Tibial artery (tissue), 4 donors: ENCODE measurements around the gene KIF18B.

Source experiments
- DNase-seq, 2 donors: peaks; one replicate each; pipeline ENCODE4 v3.0.0-alpha.2; 2019
- H3K27ac ChIP-seq, 2 donors: fragments of 200-600 bp; sonication (generic) in 1 of 2; 1 replicate in 1 of 2; 2 replicates in 1 of 2; pipeline ENCODE4 v1.5.1; 2018 to 2019; ENCODE audit warnings: mild to moderate bottlenecking in 1 of 2
- H3K27me3 ChIP-seq, 2 donors: fragments of 200-600 bp; sonication (generic) in 1 of 2; one replicate each; pipeline versions ENCODE4 v1.5.1 to v1.6.0; 2016 to 2019
- H3K36me3 ChIP-seq, 3 donors: fragments of 200-600 bp; sonication (generic) in 2 of 3; one replicate each; pipeline ENCODE4 v1.5.1; 2016 to 2019; ENCODE audit warnings: mild to moderate bottlenecking in 2 of 3
- H3K4me1 ChIP-seq, 4 donors: fragments of 200-600 bp; sonication (generic) in 2 of 4; 1 replicate in 3 of 4; 2 replicates in 1 of 4; pipeline ENCODE4 v1.5.1; 2016 to 2019
- H3K4me3 ChIP-seq, 2 donors: fragments of 200-600 bp; sonication (generic) in 1 of 2; 1 replicate in 1 of 2; 2 replicates in 1 of 2; pipeline ENCODE4 v1.5.1; 2018 to 2019; ENCODE audit warnings: mild to moderate bottlenecking in 2 of 2
- H3K9me3 ChIP-seq, 3 donors: fragments of 200-600 bp; sonication (generic) in 1 of 3; one replicate each; pipeline ENCODE4 v1.5.1; 2016 to 2019
- CTCF ChIP-seq, 2 experiments: fragments of 200-600 bp in 1 of 2; fragments of 450-650 bp in 1 of 2; IDR thresholded peaks; one replicate each; pipeline ENCODE4 v1.5.1; 2017 to 2019; ENCODE audit warnings: antibody characterized with exemption in 2 of 2, mild to moderate bottlenecking in 1 of 2, moderate library complexity in 1 of 2
- intact Hi-C: fragments of 100-400 bp; cut with DNase I; formaldehyde crosslinking; loops from one replicate; pipeline ENCODE4 v1.15.0; 2023; ENCODE audit warnings: low total_unique reads

The KIF18B gene

GRCh38 chr17:44967907-44968224 is 20.3 kb upstream of the KIF18B start:
- peak overlapping the region; percentile 44 to 50 for H3K4me3 ChIP-seq

GRCh38 chr17:44967026-44967906 is 19.7 kb upstream of the KIF18B start:
- DNase-seq: no peak
- Histone ChIP-seq H3K27me3 (peaks cover 10 to 61% of the 10 kb centered on the region in 2 donors), H3K4me3 (peak overlapping the region; percentile 44 to 50), H3K9me3 (no peaks in the 10 kb centered on the region), H3K4me1 (peaks cover 0 to 39% (median 30%) of the 10 kb centered on the region in 4 donors), H3K27ac (no peak overlapping the region), H3K36me3 (no peaks in the 10 kb centered on the region)
- TF ChIP-seq CTCF (IDR thresholded peaks at IDR 0.05): no peak
- intact Hi-C loops: no loop called here

More at GRCh38 chr17:44967907-44968224, 20.3 kb upstream of the KIF18B start:
- Histone ChIP-seq H3K4me1 (peaks cover 0 to 44% (median 30%) of the 10 kb centered on the region in 4 donors), H3K27ac (no peak overlapping the region), H3K27me3 (peaks cover 10 to 56% of the 10 kb centered on the region in 2 donors), H3K9me3 (no peaks in the 10 kb centered on the region), H3K36me3 (no peaks in the 10 kb centered on the region)
- TF ChIP-seq CTCF (IDR thresholded peaks at IDR 0.05): no peak
- DNase-seq: no peak
- intact Hi-C loops: no loop called here

GRCh38 chr17:44966348-44967025 is 18.9 kb upstream of the KIF18B start:
- H3K36me3 ChIP-seq: no peaks in the 10 kb centered on the region
- H3K4me3 ChIP-seq: no peak overlapping the region
- H3K27me3 ChIP-seq: peaks cover 10 to 65% of the 10 kb centered on the region in 2 donors
- no peaks in the 10 kb centered on the region for H3K9me3 ChIP-seq
- no peak overlapping the region for H3K27ac ChIP-seq
- no peak for TF ChIP-seq CTCF (IDR thresholded peaks at IDR 0.05)
- intact Hi-C loops: no loop called here
- H3K4me1 ChIP-seq: peaks cover 0 to 39% (median 30%) of the 10 kb centered on the region in 4 donors
- DNase-seq: no peak

GRCh38 chr17:44965481-44966234 is 18.1 kb upstream of the KIF18B start:
- Histone ChIP-seq H3K4me1 (peaks cover 0 to 38% (median 30%) of the 10 kb centered on the region in 4 donors), H3K9me3 (no peaks in the 10 kb centered on the region), H3K27me3 (peaks cover 10 to 71% of the 10 kb centered on the region in 2 donors), H3K4me3 (no peak overlapping the region), H3K27ac (no peak overlapping the region), H3K36me3 (no peaks in the 10 kb centered on the region)
- intact Hi-C loops: no loop called here
- DNase-seq: no peak
- no peak for TF ChIP-seq CTCF (IDR thresholded peaks at IDR 0.05)

- Histone ChIP-seq H3K36me3 (no peaks in the 10 kb centered on the region), H3K27ac (no peak overlapping the region), H3K9me3 (no peaks in the 10 kb centered on the region), H3K4me1 (peaks cover 0 to 17% (median 6%) of the 10 kb centered on the region in 4 donors), H3K27me3 (peaks cover 7 to 80% of the 10 kb centered on the region in 2 donors), H3K4me3 (no peak overlapping the region)
- no peak for DNase-seq
- intact Hi-C loops: no loop called here
- TF ChIP-seq CTCF (IDR thresholded peaks at IDR 0.05): no peak
Measured at GRCh38 chr17:44961921-44962350, 14.4 kb upstream of the KIF18B start.
